Gastrocnemius medialis (tissue), 4 donors: ENCODE results near the gene RAD18. TPM values are rescaled to one million over a fixed set of nuclear protein-coding genes. Genes with fewer than 3 reads are reported as not detected.

Experiments
- ATAC-seq, 2 donors: fragments of 150-250 bp; one replicate each; pipeline ENCODE4 v1.9.1; 2016
- DNase-seq, 2 donors: peaks; one replicate each; pipeline ENCODE4 v3.0.0-alpha.2; 2019
- H3K27ac ChIP-seq, 4 donors: fragments of 200-600 bp; sonication (generic); 1 replicate in 1 of 4; 2 replicates in 3 of 4; pipeline ENCODE4 v1.5.1; 2016 to 2018; ENCODE audit warnings: mild to moderate bottlenecking in 2 of 4, moderate library complexity in 1 of 4
- H3K27me3 ChIP-seq, 3 donors: fragments of 200-600 bp; sonication (generic) in 2 of 3; 1 replicate in 1 of 3; 2 replicates in 2 of 3; pipeline versions ENCODE4 v1.5.1 to v1.6.0; 2016 to 2019; ENCODE audit warnings: mild to moderate bottlenecking in 1 of 3, moderate library complexity in 1 of 3
- H3K36me3 ChIP-seq, 2 donors: fragments of 200-600 bp; sonication (generic) in 1 of 2; one replicate each; pipeline ENCODE4 v1.5.1; 2017 to 2018
- H3K4me1 ChIP-seq, 2 donors: fragments of 200-600 bp; sonication (generic) in 1 of 2; one replicate each; pipeline ENCODE4 v1.5.1; 2016 to 2017; ENCODE audit warnings: mild to moderate bottlenecking in 2 of 2
- H3K4me3 ChIP-seq, 4 donors: fragments of 200-600 bp; sonication (generic) in 3 of 4; 1 replicate in 1 of 4; 2 replicates in 3 of 4; pipeline ENCODE4 v1.5.1; 2016 to 2019; ENCODE audit warnings: mild to moderate bottlenecking in 2 of 4
- H3K9me3 ChIP-seq, 3 donors: fragments of 200-600 bp; sonication (generic) in 2 of 3; 1 replicate in 1 of 3; 2 replicates in 2 of 3; pipeline ENCODE4 v1.5.1; 2016 to 2019
- CTCF ChIP-seq, 5 experiments: fragments of 450-650 bp in 3 of 5; fragments of 200-600 bp in 2 of 5; sonication (generic) in 2 of 5; IDR thresholded peaks in 4 of 5; conservative IDR thresholded peaks in 1 of 5; 1 replicate in 4 of 5; 2 replicates in 1 of 5; pipeline ENCODE4 v1.5.1; 2016 to 2019; ENCODE audit warnings: antibody characterized with exemption in 5 of 5, mild to moderate bottlenecking in 3 of 5, moderate library complexity in 3 of 5
- POLR2A ChIP-seq, 2 donors: fragments of 450-650 bp; IDR thresholded peaks; one replicate each; pipeline ENCODE4 v1.6.1; 2017; ENCODE audit warnings: antibody characterized with exemption in 2 of 2, mild to moderate bottlenecking in 2 of 2, moderate library complexity in 2 of 2
- in situ Hi-C, 4 donors: fragments of 200-750 bp; cut with MboI; loops; one replicate each; pipeline versions ENCODE4 v1.15.0 to v1.8.0; 2017; ENCODE audit warnings: low sequenced_read_pairs in 4 of 4
- intact Hi-C: fragments of 100-400 bp; cut with DNase I; formaldehyde crosslinking; loops from one replicate; pipeline ENCODE4 v1.15.1; 2023; ENCODE audit warnings: low total_unique reads
- total RNA-seq, 4 donors: library from RNA; depleted of rRNA; stranded (reverse); fragments of >200 nt; gene quantifications; one replicate each; pipeline versions ENCODE4 v1.1.0 to v1.2.3, GENCODE V29; 2016

The RAD18 gene
- total RNA-seq, 4 donors from 2014 or later = 1.8 to 5.8 (median 2.3) TPM

- intact Hi-C loops (no loop called here), in situ Hi-C loops (no loop called here)
- H3K27me3 ChIP-seq = no peaks in the 10 kb centered on the region
- no peak for ATAC-seq
- no peaks in the 10 kb centered on the region for H3K9me3 ChIP-seq
- no peaks in the 10 kb centered on the region for H3K4me1 ChIP-seq
- H3K4me3 ChIP-seq = no peak overlapping the region
- no peak for TF ChIP-seq CTCF (IDR thresholded peaks at IDR 0.05 in 4 of 5, conservative IDR thresholded peaks at IDR 0.05 in 1 of 5)
- TF ChIP-seq POLR2A (IDR thresholded peaks at IDR 0.05) = no peak
- no peaks in the 10 kb centered on the region for H3K36me3 ChIP-seq
- no peak overlapping the region for H3K27ac ChIP-seq
- DNase-seq = no peak
Observed at GRCh38 chr3:8884630-8885290, 78.5 kb downstream of the RAD18 start.

GRCh38 chr3:8882642-8883041 lies 80.6 kb downstream of the RAD18 start:
- Histone ChIP-seq H3K4me1 (no peaks in the 10 kb centered on the region), H3K9me3 (no peaks in the 10 kb centered on the region), H3K36me3 (no peaks in the 10 kb centered on the region), H3K27ac (no peak overlapping the region), H3K4me3 (no peak overlapping the region), H3K27me3 (no peaks in the 10 kb centered on the region)
- no peak for TF ChIP-seq CTCF (IDR thresholded peaks at IDR 0.05 in 4 of 5, conservative IDR thresholded peaks at IDR 0.05 in 1 of 5)
- in situ Hi-C loops (no loop called here), intact Hi-C loops (no loop called here)
- ATAC-seq = no peak
- DNase-seq = no peak

- Histone ChIP-seq H3K9me3 (no peaks in the 10 kb centered on the region), H3K4me3 (no peak overlapping the region), H3K27ac (no peak overlapping the region), H3K27me3 (no peaks in the 10 kb centered on the region), H3K4me1 (no peaks in the 10 kb centered on the region), H3K36me3 (peaks cover 0 to 2% of the 10 kb centered on the region in 2 donors)
- no peak for DNase-seq
- intact Hi-C loops = no loop called here
- in situ Hi-C loops = no loop called here
- TF ChIP-seq CTCF (IDR thresholded peaks at IDR 0.05 in 4 of 5, conservative IDR thresholded peaks at IDR 0.05 in 1 of 5) = no peak
- TF ChIP-seq POLR2A (IDR thresholded peaks at IDR 0.05) = no peak
- ATAC-seq = no peak
Observed at GRCh38 chr3:8882171-8882593, 81.1 kb downstream of the RAD18 start.

GRCh38 chr3:8879347-8879944 lies 83.8 kb downstream of the RAD18 start:
- in situ Hi-C loops = no loop called here
- TF ChIP-seq POLR2A (IDR thresholded peaks at IDR 0.05) = no peak

GRCh38 chr3:8875836-8876235 lies 87.4 kb downstream of the RAD18 start:
- no peak for DNase-seq
- Histone ChIP-seq H3K9me3 (no peaks in the 10 kb centered on the region), H3K4me1 (no peaks in the 10 kb centered on the region), H3K4me3 (no peak overlapping the region), H3K27me3 (no peaks in the 10 kb centered on the region), H3K36me3 (peaks cover 0 to 8% of the 10 kb centered on the region in 2 donors), H3K27ac (no peak overlapping the region)
- in situ Hi-C loops (no loop called here), intact Hi-C loops (no loop called here)
- no peak for ATAC-seq
- no peak for TF ChIP-seq CTCF (IDR thresholded peaks at IDR 0.05 in 4 of 5, conservative IDR thresholded peaks at IDR 0.05 in 1 of 5)
- no peak for TF ChIP-seq POLR2A (IDR thresholded peaks at IDR 0.05)

More at GRCh38 chr3:8879347-8879944, 83.8 kb downstream of the RAD18 start:
- Histone ChIP-seq H3K36me3 (peaks cover 0 to 8% of the 10 kb centered on the region in 2 donors), H3K27me3 (no peaks in the 10 kb centered on the region), H3K4me1 (no peaks in the 10 kb centered on the region), H3K4me3 (no peak overlapping the region), H3K27ac (no peak overlapping the region), H3K9me3 (no peaks in the 10 kb centered on the region)
- intact Hi-C loops = no loop called here
- ATAC-seq (no peak), DNase-seq (no peak)
